Neutrophil (primary cell): ENCODE results near the gene MEGF6.

Experiments
- H3K27ac ChIP-seq: fragments of 200-600 bp; sonication (generic); 2 replicates; pipeline ENCODE4 v1.5.1; 2016; ENCODE audit warnings: mild to moderate bottlenecking, moderate library complexity
- H3K27me3 ChIP-seq: fragments of 200-600 bp; sonication (generic); 2 replicates; pipeline ENCODE4 v1.6.0; 2016; ENCODE audit warnings: mild to moderate bottlenecking
- H3K36me3 ChIP-seq: fragments of 200-600 bp; sonication (generic); 2 replicates; pipeline ENCODE4 v1.5.1; 2017
- H3K4me1 ChIP-seq, 2 experiments: fragments of 200-600 bp in 1 of 2; sonication (generic) in 1 of 2; 1 replicate in 1 of 2; 2 replicates in 1 of 2; pipeline versions ENCODE4 v1.5.1 to v1.6.1; 2013 to 2016; ENCODE audit warnings: low read depth in 1 of 2, low read length in 1 of 2, mild to moderate bottlenecking in 1 of 2, moderate library complexity in 1 of 2; ENCODE audit not compliant: control insufficient read depth in 1 of 2, insufficient read depth in 1 of 2
- H3K4me3 ChIP-seq, 2 experiments: fragments of 200-600 bp in 1 of 2; sonication (generic) in 1 of 2; 1 replicate in 1 of 2; 2 replicates in 1 of 2; pipeline ENCODE4 v1.5.1; 2013 to 2016; ENCODE audit warnings: low read depth in 1 of 2, low read length in 1 of 2, mild to moderate bottlenecking in 1 of 2, moderate library complexity in 1 of 2
- H3K9me3 ChIP-seq: fragments of 200-600 bp; sonication (generic); 2 replicates; pipeline ENCODE4 v1.5.1; 2016
- TF ChIP-seq, protein P1 (sequence below): fragments of 200-600 bp; sonication (generic); IDR thresholded peaks from 2 replicates; pipeline ENCODE4 v1.5.1; 2016; ENCODE audit warnings: antibody characterized with exemption

MEGF6 gene

DNA sequence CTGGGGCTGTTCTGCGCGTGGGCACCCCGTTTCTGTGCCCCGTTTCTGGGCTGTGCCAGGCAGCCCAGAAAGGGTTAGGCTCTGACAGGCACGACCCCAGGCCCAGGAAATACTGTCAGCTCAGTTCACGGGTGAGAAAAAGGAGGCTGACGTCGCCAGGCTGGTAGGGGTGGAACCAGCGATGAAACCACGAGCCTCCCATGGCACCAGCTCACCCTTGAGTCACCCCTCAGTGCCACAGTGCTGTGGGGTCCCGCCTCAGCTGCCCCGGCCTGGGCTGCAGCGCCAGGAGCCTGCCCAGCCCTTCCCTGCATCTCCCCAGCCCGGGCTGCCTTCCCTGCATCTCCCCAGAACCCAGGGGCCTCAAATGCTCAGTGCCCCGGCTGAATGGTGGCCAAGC, 11.5 kb downstream of the MEGF6 start:
- Histone ChIP-seq H3K27me3 (peaks cover 4% of the 10 kb centered on the region), H3K4me3 (no peak overlapping the region), H3K27ac (no peak overlapping the region), H3K36me3 (no peaks in the 10 kb centered on the region), H3K4me1 (peaks cover 54 to 61% of the 10 kb centered on the region in 2 experiments), H3K9me3 (no peaks in the 10 kb centered on the region)
- TF ChIP-seq, protein P1, sequence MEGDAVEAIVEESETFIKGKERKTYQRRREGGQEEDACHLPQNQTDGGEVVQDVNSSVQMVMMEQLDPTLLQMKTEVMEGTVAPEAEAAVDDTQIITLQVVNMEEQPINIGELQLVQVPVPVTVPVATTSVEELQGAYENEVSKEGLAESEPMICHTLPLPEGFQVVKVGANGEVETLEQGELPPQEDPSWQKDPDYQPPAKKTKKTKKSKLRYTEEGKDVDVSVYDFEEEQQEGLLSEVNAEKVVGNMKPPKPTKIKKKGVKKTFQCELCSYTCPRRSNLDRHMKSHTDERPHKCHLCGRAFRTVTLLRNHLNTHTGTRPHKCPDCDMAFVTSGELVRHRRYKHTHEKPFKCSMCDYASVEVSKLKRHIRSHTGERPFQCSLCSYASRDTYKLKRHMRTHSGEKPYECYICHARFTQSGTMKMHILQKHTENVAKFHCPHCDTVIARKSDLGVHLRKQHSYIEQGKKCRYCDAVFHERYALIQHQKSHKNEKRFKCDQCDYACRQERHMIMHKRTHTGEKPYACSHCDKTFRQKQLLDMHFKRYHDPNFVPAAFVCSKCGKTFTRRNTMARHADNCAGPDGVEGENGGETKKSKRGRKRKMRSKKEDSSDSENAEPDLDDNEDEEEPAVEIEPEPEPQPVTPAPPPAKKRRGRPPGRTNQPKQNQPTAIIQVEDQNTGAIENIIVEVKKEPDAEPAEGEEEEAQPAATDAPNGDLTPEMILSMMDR, result no peak

DNA sequence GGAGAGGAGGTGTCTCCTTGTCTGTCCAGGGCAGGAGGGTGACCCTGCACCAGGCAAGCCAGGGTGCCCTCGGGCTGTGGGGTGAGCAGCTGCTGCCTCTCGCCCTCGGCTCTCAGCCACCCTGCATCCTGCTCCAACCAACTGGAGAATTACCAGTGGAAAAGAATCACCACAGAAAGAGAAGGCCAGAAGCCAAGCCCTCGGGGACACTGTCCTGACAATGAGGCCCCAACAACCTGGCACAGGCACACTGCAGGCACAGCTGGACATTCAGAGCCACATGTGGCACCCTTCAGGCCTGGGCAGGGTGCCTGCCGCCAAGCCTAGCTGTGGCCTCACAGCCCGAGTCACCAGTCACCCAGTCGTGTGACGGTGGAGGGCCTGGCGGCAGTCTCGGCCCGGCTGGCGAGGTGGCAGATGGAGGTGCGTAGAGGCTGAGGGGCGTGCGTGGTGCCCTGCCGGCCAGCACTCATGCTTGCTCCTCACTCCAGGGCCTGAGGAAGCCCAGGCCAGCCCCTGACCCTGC, 12.0 kb downstream of the MEGF6 start:
- peaks cover 4% of the 10 kb centered on the region for H3K27me3 ChIP-seq
- H3K4me1 ChIP-seq, result peaks cover 53 to 56% of the 10 kb centered on the region in 2 experiments
- H3K27ac ChIP-seq, result no peak overlapping the region
- TF ChIP-seq, protein P1, result no peak
- H3K9me3 ChIP-seq, result no peaks in the 10 kb centered on the region
- H3K4me3 ChIP-seq, result no peak overlapping the region
- no peaks in the 10 kb centered on the region for H3K36me3 ChIP-seq

DNA sequence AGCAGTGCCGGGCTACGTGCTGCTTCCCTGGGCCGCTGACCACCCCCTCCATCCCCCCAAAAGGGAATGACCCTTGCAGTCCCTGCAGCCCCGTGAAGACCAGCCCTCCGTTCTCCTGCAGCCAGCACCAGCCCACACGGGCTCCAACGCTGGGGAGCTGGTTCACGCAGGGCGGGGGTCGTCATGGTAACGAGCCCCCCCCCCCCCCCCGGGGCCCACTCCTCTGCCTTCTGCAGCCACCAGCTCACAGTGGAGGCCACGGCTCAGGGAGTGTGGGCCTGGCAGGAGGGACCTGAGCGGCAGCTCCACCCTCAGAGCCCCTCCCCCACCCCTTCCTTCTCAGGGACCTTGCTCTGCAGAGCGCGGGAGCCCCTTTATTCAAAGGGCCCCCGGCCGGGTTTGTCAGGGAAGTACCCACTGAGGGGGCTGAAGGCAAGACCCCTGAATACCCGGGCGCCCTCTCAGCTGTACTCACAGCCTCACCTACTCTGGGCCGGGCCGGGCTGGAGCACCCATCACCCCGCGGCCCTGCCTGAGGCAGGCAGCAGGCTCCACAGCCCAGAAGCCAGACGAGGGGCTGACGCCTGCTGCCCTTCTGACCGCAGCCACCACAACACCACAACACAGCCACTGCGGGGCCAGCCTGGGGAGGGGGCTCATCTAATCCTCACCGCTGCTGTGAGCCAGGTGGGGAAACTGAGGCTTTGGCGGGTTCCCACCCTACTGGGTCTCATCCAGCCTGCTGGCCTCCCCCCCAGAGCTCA, 12.6 kb downstream of the MEGF6 start:
- H3K27ac ChIP-seq, result no peak overlapping the region
- TF ChIP-seq, protein P1, result no peak
- peaks cover 4% of the 10 kb centered on the region for H3K27me3 ChIP-seq
- no peak overlapping the region for H3K4me3 ChIP-seq
- no peaks in the 10 kb centered on the region for H3K36me3 ChIP-seq
- no peaks in the 10 kb centered on the region for H3K9me3 ChIP-seq
- peaks cover 48 to 50% of the 10 kb centered on the region in 2 experiments for H3K4me1 ChIP-seq

DNA sequence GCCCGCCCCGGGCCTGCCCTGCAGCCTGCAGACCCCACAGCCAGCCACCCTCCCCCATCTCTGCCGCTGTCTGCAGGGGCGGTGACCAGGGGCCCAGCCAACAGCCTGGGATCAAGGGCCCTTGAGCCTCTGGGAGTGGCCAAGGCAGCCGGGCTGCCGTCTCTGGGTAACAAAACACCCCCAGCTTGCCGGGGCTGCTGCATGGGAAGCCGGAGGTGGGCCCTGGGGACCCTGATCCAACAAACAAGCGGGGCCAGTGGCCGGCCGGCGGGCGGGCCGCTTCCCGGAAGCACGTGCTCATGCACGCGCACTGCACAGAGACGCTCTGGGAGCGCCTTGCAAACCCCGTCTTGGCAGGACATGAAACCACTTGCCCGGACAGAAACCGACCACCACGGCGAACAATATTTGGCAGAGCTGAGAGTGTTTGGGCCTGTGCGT, 13.2 kb downstream of the MEGF6 start:
- peak overlapping the region; percentile 25 to 26 for H3K4me3 ChIP-seq
- no peaks in the 10 kb centered on the region for H3K36me3 ChIP-seq
- no peaks in the 10 kb centered on the region for H3K9me3 ChIP-seq
- no peak overlapping the region for H3K27ac ChIP-seq
- H3K27me3 ChIP-seq, result peaks cover 4% of the 10 kb centered on the region
- TF ChIP-seq, protein P1, result no peak
- H3K4me1 ChIP-seq, result peaks cover 45 to 47% of the 10 kb centered on the region in 2 experiments

DNA sequence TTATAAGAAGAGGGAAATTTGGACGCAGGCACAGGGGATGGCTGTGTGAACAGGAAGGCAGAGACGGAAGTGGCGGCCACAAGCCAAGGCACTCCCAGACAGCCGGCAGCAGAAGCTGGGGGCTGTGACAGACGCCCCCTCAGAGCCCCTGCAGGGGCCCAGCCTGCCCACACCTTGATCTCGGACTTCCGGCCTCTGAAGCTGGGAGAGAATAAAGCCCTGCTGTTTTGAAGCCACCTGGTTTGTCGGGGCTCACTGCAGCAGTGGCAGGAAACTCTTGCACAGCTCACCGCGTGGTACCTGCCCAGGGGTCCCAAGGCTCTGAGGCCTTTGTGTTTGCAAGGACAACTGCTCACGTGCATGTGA, 13.7 kb downstream of the MEGF6 start:
- Histone ChIP-seq H3K4me1 (peaks cover 40 to 42% of the 10 kb centered on the region in 2 experiments), H3K4me3 (peak overlapping the region; percentile 25 to 26), H3K27ac (no peak overlapping the region), H3K9me3 (no peaks in the 10 kb centered on the region), H3K27me3 (peaks cover 4% of the 10 kb centered on the region), H3K36me3 (no peaks in the 10 kb centered on the region)
- TF ChIP-seq, protein P1, result no peak
